ENCODE data around the gene VSIG10.
A peak's percentile ranks its signal among the peaks of the same experiment; 100 is the strongest.

DNA sequence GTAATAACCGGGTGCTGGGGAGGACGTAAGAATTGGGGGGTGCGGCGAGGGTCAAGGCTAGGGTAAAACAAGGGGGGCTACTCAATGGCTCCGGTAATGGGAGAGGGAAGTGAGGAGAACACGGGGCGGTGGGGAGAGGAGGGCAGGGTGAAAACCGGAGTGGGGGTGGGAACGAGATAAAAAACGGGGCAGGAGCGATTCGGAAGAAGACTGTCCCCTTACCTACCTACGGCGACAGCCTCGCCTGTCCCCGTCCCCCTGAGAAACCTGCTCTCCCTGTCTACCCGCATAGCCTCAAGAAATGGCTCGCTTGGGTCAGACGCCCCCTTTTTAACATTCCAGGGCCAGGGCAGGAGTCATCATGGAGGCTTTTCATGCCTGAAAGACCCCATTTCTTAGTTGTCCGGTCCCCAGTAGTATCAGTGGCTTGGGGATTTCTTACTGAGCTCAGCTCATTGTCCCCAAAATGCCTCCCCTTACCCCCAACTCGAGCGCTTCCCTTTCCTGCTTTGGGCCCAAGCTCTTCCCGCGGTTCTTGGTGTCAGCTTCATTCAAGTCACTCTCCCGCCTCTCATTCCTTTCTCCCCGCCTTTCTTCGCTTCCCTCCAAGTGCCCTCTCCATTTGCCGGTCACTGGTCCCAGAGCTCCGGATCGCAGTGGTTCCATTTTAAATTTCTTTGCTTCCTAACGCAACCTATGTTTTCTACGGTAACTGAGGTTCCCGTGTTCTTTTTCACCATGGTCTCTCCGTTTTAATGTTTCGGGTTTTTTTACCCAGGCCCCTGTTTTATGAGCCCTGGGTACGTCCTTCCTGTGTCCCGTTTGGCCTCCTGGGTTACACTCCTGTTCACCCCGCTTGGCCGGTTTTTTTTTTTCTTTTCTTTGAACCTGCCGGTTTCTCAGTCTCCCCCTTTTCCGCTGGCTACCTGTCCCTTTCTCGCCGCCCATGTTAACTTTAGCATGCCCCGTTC, 41.7 kb downstream of the VSIG10 start:
- TF ChIP-seq, protein P1, sequence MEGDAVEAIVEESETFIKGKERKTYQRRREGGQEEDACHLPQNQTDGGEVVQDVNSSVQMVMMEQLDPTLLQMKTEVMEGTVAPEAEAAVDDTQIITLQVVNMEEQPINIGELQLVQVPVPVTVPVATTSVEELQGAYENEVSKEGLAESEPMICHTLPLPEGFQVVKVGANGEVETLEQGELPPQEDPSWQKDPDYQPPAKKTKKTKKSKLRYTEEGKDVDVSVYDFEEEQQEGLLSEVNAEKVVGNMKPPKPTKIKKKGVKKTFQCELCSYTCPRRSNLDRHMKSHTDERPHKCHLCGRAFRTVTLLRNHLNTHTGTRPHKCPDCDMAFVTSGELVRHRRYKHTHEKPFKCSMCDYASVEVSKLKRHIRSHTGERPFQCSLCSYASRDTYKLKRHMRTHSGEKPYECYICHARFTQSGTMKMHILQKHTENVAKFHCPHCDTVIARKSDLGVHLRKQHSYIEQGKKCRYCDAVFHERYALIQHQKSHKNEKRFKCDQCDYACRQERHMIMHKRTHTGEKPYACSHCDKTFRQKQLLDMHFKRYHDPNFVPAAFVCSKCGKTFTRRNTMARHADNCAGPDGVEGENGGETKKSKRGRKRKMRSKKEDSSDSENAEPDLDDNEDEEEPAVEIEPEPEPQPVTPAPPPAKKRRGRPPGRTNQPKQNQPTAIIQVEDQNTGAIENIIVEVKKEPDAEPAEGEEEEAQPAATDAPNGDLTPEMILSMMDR (IDR thresholded peaks at IDR 0.05; ENCODE audit: low read depth, low read length, poor library complexity, severe bottlenecking) = no peak
- peak; percentile 96 for TF ChIP-seq EZH2phosphoT487 (IDR thresholded peaks at IDR 0.05; ENCODE audit: borderline replicate concordance, low read length)

All from DOHH2 (cell line).